ENCODE data around the gene TGOLN2. TPM values are rescaled to one million over a fixed set of nuclear protein-coding genes. Genes with fewer than 3 reads are reported as not detected.

The TGOLN2 gene
- total RNA-seq, 1 donor from 2014 or later, result 94.1 TPM

GRCh38 chr2:85278361-85278760, 49.4 kb downstream of the TGOLN2 start:
- no peak for DNase-seq
- Mint-ChIP-seq H3K27me3 (peaks cover 10% of the 10 kb centered on the region), H3K4me1 (no peaks in the 10 kb centered on the region)

GRCh38 chr2:85277416-85278158, 50.2 kb downstream of the TGOLN2 start:
- Mint-ChIP-seq H3K27me3 (peaks cover 13% of the 10 kb centered on the region), H3K27ac (no peak overlapping the region), H3K4me3 (no peak overlapping the region), H3K36me3 (ENCODE audit: low read depth) (no peaks in the 10 kb centered on the region), H3K4me1 (no peaks in the 10 kb centered on the region), H3K9me3 (no peaks in the 10 kb centered on the region)
- intact Hi-C loops (cut with micrococcal nuclease), result no loop called here
- no peak for DNase-seq

More at GRCh38 chr2:85278361-85278760, 49.4 kb downstream of the TGOLN2 start:
- Mint-ChIP-seq H3K9me3 (no peaks in the 10 kb centered on the region), H3K4me3 (no peak overlapping the region), H3K27ac (no peak overlapping the region), H3K36me3 (ENCODE audit: low read depth) (no peaks in the 10 kb centered on the region)
- intact Hi-C loops (cut with micrococcal nuclease), result no loop called here

GRCh38 chr2:85276571-85277118, 51.1 kb downstream of the TGOLN2 start:
- no peak for DNase-seq
- no peaks in the 10 kb centered on the region for H3K4me1 Mint-ChIP-seq
- peaks cover 16% of the 10 kb centered on the region for H3K27me3 Mint-ChIP-seq
- H3K36me3 Mint-ChIP-seq (ENCODE audit: low read depth), result no peaks in the 10 kb centered on the region
- intact Hi-C loops (cut with micrococcal nuclease), result no loop called here
- H3K9me3 Mint-ChIP-seq, result no peaks in the 10 kb centered on the region
- no peak overlapping the region for H3K27ac Mint-ChIP-seq
- no peak overlapping the region for H3K4me3 Mint-ChIP-seq

GRCh38 chr2:85275984-85276540, 51.7 kb downstream of the TGOLN2 start:
- Mint-ChIP-seq H3K27me3 (peaks cover 21% of the 10 kb centered on the region), H3K9me3 (no peaks in the 10 kb centered on the region), H3K36me3 (ENCODE audit: low read depth) (no peaks in the 10 kb centered on the region), H3K27ac (no peak overlapping the region), H3K4me1 (no peaks in the 10 kb centered on the region), H3K4me3 (no peak overlapping the region)
- no peak for DNase-seq
- intact Hi-C loops (cut with micrococcal nuclease), result no loop called here

- H3K27me3 Mint-ChIP-seq, result peaks cover 19% of the 10 kb centered on the region
- no peaks in the 10 kb centered on the region for H3K9me3 Mint-ChIP-seq
- H3K27ac Mint-ChIP-seq, result no peak overlapping the region
- no peak for DNase-seq
- H3K4me3 Mint-ChIP-seq, result no peak overlapping the region
- H3K4me1 Mint-ChIP-seq, result no peaks in the 10 kb centered on the region
- no peaks in the 10 kb centered on the region for H3K36me3 Mint-ChIP-seq (ENCODE audit: low read depth)
- intact Hi-C loops (cut with micrococcal nuclease), result no loop called here
Measured at GRCh38 chr2:85273738-85274731, 53.8 kb downstream of the TGOLN2 start.

GRCh38 chr2:85272357-85272756, 55.4 kb downstream of the TGOLN2 start:
- no peaks in the 10 kb centered on the region for H3K36me3 Mint-ChIP-seq (ENCODE audit: low read depth)
- no peak overlapping the region for H3K4me3 Mint-ChIP-seq
- no peak for DNase-seq
- no peak overlapping the region for H3K27ac Mint-ChIP-seq
- no peaks in the 10 kb centered on the region for H3K4me1 Mint-ChIP-seq
- H3K27me3 Mint-ChIP-seq, result peaks cover 24% of the 10 kb centered on the region
- no peaks in the 10 kb centered on the region for H3K9me3 Mint-ChIP-seq
- intact Hi-C loops (cut with micrococcal nuclease), result no loop called here

- intact Hi-C loops (cut with micrococcal nuclease), result no loop called here
- Mint-ChIP-seq H3K9me3 (no peaks in the 10 kb centered on the region), H3K27ac (no peak overlapping the region), H3K27me3 (peaks cover 26% of the 10 kb centered on the region), H3K36me3 (ENCODE audit: low read depth) (no peaks in the 10 kb centered on the region), H3K4me1 (peaks cover 2% of the 10 kb centered on the region), H3K4me3 (no peak overlapping the region)
- no peak for DNase-seq
Measured at GRCh38 chr2:85269959-85270358, 57.8 kb downstream of the TGOLN2 start.

Other genes starting within 250 kb of the TGOLN2 start
- gene TCF7L1, start 194.6 kb downstream of the TGOLN2 start, total RNA-seq, result 0.19 TPM in 1 of 2 replicates, not detected in the other
- gene RETSAT, start 26.5 kb upstream of the TGOLN2 start, total RNA-seq, result 21.0 and 25.0 TPM in 2 replicates
- gene ELMOD3, start 26.8 kb upstream of the TGOLN2 start, total RNA-seq, result 16.7 and 18.2 TPM in 2 replicates
- 51.6 and 63.6 TPM in 2 replicates for gene CAPG, start 82.4 kb upstream of the TGOLN2 start, total RNA-seq
- gene SH2D6, start 90.7 kb upstream of the TGOLN2 start, total RNA-seq, result 0.69 and 0.96 TPM in 2 replicates
- 481 and 492 TPM in 2 replicates for gene MAT2A, start 211.2 kb upstream of the TGOLN2 start, total RNA-seq
- gene GGCX, start 233.5 kb upstream of the TGOLN2 start, total RNA-seq, result 21.8 and 23.1 TPM in 2 replicates
- 90.9 and 91.3 TPM in 2 replicates for gene VAMP8, start 249.6 kb upstream of the TGOLN2 start, total RNA-seq